HG02798 (cell line): ENCODE data around the gene CLDND2.

ENCODE experiments used
- ATAC-seq: cut with Tn5 transposase; IDR thresholded peaks from one replicate; pipeline ENCODE4 v1.9.1; 2021; ENCODE audit warnings: mild to moderate bottlenecking; ENCODE audit not compliant: unreplicated experiment, poor library complexity

CLDND2 gene

DNA sequence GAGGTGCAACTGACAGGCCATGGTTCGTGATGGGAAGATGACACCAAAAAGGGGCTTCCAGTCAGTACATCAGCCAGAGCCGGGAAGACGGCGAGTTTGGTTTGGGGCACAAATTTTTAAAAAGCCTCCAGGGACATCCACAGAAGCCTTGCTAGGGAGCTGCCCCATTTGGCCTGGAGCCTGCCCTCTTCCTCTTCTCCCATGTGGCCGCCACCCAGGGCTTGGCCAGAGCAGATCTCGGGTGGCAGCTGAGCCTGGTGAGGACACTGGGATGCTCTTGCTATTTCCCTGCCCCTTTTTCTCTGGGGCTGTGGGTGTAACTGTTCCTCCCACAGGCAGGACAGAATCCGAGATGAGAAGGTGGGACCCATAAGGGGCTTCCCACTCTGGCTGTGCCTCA, 10.9 kb downstream of the CLDND2 start:
- ATAC-seq, result no peak

DNA sequence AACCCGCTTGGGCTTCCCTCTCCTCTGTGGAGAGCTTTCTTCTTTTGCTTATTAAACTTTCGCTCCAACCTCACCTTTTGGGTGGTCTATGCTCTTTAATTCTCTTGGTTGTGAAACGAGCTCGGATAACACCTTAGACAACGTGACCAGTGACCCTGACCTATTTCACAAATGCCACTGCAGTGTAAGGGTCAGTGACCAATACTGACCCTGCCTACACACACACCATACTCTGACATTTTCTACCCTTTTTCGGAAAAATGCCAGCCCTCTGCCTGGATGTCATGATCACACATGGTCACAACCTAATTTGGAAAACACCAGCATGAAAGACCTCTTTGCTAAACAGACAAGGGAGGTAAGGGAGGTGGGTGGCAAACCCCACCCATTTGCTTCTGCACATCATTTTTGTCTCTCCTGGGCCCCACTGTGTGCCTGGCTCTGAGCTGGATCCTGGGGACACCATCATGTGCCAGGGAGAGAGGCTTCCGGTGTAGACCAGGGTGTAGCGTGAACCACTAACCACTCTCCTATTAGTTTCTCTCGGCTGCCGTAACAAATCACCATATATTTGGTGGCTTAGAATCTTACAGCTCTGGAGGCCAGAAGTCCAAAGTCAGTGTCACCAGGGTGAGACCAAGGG, 12.5 kb downstream of the CLDND2 start:
- ATAC-seq, result no peak

DNA sequence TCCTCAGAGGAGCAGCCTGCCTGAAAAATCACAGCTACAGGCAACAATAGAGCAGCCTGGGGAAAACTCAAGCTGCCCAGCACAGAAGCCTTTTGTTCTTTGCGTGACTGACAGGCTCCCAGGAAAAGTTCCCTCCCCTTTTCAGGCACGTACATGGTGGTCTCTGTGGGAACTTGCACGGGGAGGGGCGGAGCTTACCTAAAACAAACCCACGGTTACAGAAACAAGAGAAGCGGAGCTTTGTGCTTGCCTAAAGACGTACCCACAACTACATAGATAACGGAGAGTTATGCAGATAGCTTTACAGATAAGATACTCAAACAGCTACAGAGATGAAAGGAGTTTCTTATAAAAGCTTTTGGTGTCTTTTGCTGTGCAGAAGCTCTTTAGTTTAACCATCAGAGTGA, 14.1 kb downstream of the CLDND2 start:
- no peak for ATAC-seq

DNA sequence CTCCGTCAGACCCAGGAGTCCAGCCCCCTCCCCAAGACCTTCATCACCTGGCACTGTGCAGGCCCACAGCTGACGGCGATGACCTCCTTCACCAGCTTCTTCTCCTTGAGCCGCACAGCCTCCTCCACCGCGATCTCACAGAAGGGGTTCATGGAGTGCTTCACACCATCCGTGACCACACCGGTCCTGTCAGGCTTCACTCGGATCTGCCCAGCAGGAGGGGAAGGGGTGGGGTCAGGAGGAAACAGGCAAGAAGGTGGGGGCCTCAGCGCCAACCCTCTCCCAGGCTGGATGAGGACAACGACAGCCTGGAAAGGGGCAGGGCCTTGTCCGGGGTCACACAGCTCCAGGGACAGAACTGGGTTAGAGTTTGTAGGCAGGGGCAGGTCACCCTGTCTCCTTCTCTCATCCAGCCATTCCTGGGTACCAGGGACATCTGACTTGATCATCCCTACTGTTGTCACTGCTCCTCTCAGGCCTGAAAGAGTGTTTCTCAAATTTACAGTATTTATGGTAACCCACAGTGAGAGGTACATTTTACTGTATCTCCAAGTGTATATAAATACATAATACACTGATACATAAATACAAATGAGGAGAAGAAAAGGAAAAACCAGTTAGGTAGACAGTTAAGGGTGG, 14.6 kb downstream of the CLDND2 start:
- no peak for ATAC-seq

DNA sequence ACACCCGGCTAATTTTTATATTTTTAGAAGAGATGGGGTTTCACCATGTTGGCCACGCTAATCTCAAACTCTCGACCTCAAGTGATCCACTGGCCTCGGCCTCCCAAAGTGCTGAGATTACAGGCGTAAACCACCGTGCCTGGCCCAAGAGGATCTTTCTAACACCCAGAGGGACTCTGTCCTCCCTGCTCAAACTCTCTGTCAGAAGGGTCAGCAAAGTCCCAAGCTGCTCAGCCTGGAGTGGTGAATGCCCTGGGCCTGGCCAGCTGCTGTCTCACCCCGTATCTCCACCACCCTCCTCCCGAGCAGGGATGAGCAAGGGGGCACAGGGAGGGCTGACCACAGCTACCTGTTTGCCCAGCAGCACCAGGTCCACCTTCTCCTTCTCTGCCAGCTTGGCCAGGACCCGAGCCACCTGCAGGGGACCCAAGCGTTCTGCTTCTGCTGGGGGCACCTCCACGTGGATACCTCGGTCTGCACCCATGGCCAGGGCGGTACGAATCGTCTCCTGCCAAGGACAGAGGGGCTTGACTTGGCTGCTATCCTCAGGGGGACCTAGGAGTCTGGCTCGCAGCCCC, 15.9 kb downstream of the CLDND2 start:
- no peak for ATAC-seq

DNA sequence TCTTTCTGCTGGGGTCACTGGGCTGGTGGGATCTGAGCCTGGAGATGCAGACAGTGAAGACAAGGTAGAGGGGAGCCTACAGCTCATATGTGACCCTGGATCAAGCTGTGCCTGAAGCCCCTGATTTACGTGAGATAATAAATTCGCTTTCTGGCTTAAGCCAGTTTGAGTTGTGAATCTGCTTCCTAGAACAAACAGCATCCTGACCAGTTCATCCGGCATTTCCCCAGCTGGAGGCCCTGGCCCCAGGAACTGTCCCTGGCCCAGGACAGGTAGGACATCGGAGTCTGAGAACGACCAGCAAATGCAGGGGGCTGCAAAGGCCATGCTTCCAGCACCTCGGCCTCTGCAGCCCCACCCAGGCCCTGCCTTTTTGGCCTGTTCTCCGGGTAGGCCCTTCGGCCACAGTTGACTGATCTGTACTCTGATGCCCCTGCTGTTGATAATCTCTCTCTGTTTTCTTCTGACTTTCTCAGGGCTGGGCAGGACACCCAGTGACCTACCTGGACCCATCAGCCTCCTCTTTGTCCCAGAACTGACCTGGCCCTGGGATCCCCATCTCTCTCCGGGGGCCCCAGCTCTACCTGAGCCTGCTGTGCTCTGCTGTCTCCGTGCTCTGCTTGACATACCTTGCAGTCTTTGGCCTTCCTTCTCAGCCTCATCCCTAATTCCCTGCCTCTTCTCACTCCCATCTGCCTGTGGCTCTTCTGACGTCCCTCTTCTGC, 17.4 kb downstream of the CLDND2 start:
- no peak for ATAC-seq

DNA sequence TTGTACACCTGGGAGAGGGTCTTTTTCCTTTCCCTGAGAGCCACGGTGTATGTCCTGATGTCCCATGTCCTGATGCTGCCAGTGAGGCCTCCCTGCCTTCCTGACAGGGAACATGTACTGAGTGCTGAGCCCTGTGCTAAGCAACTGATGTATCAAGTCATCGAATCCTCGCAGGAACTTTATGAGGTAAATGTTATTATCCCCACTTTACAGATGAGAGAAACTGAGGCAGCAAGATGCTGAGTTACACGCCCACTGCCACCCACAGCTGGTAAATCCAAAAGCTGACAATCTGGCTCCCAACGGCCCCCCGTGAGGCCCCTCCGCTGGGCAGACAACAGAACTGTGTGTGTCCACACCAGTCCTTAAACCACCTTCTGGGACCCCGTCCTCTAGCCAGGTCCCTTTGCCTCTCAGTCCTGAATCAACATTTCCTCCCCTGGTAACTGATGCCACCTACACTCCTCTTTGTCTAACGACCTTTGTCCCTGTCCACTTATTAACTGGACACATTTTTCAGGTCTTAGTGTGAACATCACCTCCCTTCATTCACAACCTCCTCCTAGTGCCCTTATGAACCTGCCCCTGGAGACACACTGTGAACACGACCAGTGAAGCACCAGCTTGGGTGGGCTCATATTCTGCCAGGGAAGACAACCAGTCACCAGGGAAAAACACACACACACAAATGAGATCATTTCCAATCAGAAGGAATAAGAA, 21.4 kb downstream of the CLDND2 start:
- no peak for ATAC-seq

DNA sequence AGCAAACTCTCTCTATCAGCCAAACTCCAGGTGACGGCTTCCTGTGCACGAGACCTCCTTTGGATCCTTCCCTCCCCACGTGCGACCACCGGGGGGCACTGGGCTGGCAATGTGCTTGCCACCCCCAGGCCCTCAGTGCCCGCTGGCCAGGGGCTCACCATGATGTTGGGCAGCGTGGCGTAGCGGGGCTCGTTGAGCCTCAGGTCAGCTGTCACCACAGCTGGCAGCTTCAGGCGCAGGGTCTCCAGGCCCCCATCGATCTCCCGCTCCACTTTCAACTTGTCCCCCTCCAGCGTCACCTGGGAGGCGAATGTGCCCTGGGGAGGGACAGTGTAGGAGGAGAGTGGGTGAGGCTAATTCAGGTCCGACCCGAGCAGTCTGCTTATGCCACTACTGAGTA, 22.1 kb downstream of the CLDND2 start:
- no peak for ATAC-seq

DNA sequence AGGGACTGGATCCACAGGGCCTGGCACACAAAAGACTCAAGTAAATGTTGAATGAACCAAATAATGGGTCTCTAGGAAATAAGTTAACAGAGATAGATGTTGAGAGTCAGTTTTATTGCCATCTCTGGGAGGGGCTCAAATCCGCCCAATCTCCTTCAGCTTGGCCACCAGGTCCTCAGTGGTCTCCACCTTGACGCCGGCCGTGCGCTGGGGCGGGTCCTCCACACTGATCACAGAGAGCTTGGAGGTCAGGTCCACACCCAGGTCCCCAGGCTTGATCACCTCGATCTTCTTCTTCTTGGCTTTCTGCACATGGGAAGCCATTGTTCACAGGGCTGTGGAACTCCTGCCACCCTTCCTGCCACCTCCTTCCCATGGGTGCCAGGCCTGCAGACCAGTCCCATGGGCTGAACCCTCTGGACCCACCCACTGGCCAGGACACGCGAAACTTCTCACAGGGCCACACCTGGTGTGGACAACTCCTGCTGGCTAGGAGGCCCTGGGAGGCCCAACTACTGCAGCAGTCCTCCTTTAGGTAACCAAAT, 23.7 kb downstream of the CLDND2 start:
- no peak for ATAC-seq

DNA sequence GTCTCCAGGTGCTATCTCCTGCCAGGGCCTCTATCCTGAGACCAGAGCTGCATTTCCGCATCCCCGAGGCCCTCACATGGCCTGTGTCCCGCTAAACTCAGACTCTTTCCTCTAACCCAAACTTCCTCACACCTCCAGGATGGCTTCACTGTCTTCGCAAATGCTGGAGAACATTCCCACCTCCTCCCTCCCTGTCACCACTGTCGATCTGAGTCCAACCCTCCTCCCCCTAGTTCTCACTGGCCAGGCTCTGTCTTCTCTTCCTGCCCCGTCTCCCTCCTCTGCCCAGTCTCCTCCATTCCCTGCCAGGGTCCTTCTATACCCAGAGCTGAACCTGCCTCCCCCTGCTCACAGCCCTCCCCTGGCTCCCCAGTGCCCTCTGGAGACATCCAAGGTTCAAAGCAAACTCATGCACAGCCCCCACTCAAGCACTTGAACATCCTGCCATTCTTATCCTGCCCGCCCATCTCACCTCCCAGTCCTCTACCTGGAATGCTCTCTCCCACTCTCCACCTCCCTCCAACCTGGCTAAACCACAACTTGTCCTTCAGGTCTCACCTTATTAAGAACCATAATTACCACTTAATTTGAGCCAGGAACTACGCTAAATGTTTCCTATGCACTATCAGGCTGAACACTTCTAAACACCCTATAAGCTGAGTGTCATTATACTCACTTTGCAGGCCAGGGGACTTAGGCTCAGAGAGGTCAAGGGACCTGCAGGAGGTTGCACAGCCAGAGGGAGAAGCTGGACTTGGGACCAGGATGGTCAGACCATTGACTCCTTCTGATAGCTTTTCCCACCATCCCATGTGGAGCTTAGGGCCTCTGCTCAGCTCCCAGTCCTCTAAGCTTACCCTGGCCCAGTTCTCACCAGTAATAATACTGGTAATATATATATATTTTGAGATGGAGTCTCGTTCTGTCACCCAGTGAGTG, 25.9 kb downstream of the CLDND2 start:
- ATAC-seq, result no peak

DNA sequence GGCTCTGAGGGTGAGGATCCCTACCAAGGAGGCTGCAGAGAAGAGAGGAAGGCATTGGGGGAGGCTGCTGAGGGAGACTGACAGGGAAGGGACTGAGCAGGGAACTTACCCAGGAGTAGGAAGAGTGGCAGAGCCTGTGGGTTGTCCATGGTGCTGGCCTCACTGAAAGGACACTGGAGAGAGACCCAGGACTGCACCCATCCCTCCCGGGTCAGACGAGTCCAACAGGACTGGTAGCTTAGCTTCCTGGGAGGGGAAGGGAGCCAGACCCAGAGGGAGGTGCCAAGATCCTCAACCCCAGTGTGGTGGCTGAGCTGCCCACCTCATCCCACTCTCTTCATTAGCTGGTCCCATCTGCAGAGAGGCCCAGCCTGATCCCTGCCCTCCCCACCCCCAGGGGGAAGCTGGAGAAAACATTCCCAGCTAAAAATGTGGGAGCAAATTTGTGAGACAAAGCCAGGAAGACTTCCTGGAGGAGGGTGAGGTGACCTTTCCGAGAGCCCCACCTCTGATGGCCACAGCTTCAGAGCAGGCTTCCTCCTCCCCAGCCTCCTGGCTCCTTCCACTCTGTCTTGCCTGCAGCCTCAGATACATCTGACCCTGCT, 26.7 kb downstream of the CLDND2 start, which contains the start of gene VSIG10L:
VSIG10L (minus strand) TSS at position 164 of the 605 bp plus-strand sequence; CDS start at position 149, 15 bp downstream.
- ATAC-seq, result no peak

DNA sequence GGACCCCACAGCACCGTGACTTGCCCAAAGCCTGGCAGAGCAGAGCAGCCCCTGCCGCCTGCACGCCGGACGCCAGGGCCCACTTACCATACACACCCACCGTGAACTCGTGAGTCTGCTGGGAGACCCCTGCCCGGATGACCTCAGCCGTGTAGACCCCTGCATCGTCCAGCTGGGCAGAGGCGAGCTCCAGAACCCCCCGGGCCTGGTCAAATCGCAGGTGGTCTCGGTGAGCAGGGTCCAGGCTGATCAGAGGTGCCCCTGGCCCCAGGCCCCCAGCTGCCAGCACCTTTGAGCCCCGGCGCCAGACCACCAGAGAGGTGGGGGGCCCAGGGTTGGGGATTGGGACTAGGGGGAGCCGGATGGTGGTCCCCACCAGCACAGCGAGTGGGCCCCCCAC, 27.7 kb downstream of the CLDND2 start:
- ATAC-seq, result no peak

DNA sequence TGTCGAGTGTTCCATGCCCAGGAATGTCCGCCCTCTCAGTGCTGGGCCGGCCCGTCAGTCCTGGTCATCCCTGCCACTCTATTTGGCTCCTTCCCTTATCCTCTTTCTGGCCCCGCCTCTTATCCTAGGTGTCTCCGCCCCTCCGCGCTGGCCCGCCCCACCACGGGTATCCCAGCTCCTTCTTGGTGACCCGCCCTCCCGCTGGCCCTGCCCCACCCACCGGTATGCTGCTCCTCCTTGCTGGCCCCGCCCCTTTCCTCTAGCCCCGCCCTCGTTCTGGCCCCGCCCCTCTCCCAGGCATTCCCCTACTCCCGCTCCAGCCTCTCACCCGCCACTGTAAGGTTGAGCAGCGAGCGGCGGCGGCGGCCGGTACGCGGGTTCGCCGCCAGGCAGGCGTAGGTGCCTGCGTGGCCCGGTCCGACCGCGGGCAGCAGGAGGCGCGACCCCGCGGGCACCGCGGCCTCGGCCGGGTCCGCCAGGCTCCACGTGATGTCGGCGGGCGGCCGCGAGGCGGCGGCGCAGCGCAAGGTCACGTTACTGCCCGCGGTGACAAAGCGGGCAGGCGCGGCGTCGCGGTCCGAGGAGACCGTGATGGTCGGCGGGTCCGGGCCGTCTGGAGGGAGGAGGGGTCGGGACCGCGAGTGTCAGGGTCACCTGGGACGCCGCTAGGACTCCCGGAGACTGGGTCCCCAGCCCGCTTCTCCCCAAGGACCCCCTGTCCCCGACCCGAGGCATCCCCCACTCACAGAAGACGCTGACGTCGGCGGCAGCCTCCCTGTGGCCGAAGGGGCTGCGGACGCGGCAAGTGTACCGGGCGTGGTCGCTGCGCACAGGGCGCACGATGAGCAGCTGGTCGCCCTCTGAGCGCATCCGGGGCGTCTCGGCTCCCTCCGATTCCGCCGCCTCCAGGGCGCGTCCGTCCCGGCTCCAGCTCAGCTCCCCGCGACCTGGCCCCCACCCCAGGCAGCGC, 28.8 kb downstream of the CLDND2 start:
- ATAC-seq, result peak; percentile 66

DNA sequence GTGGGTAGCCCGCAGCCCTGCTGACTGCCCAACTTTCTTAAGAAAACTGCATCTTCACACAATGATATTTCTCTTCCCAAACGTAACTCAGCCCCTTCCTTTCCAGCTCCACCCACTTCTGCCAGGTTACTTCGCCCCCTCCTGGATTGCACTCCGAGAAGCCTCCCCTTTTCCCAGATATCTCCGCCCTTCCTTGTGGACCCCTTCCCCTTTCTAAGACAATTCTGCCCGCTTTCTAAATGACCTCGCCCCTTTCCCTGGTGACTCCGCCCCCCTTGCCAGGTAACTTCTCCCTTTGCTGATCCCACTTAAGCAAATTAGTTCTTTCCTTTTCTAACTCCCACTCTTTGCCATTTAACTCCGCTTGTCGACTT, 29.5 kb downstream of the CLDND2 start:
- peak; percentile 1 for ATAC-seq

DNA sequence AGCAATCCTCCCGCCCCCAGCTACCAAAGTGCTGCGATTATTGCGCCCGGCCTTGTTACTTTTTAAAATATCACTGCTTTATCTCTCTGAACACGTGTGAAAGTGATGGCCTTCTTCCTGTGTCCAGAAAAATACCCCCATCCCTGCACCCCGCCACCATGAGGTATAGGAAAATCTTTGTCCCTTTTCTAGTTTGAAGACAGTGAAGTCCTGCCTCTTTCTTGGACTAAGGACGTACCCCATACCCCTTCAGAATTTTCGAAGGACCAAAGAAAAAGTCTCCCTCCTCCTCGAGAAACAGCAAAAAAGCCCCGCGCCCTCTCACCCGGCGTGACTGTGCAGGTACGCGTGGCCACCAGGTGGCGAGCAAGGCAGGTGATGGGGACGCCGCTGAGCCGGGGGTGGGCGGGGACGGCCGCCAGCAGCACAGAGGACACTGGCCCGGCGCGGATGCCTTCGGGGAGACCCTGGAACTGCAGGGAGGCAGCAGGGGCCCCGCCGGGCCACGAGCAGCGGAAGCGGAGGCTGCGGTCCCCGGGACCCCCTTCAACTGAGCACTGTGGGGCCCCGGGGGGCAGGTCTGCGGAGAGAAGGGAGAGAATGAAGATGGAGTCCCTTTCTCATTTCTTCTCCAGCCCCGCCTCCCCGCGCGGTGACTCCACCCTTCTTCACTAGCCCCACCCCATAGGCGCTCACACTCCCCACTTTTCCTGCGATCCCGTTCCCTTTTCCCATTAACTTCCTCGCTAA, 30.1 kb downstream of the CLDND2 start:
- peak; percentile 50 for ATAC-seq

DNA sequence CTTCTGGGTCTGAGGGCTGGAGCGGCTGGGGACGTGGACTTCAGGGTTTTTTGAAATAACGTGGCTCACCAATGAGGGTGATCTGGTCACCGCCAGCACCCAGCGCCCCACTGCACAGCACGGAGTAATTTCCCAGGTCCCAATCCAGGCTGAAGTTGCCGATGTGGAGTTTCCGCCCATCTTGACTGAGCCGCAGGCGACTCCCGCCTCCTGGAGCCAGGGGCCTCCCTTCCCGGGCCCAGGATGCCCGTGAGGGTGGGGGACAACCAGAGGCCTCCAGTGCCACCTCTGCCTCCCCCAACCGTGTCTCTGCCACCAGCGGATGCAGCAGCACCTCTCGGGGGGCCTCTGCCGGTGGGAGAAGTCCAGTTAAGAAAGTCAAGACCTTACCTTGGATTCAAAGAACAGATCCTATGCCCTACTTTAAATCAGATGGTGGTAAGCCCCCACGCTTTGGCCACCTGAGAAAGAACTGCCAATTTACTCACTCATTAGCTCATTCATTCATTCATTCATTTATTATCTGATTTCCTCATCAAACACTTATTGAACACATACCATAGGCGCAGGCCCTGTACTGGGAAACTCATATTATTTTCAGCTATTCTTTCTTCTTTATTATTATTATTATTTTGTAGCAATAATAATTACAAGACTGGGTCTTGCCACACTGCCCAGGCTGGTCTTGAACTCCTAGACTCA, 30.8 kb downstream of the CLDND2 start:
- no peak for ATAC-seq
